Measurements from ENCODE around the gene NHS. TPM values are rescaled to one million over a fixed set of nuclear protein-coding genes. Genes with fewer than 3 reads are reported as not detected.

The NHS gene
- total RNA-seq, 1 donor from 2014 or later: 0.13 TPM

DNA sequence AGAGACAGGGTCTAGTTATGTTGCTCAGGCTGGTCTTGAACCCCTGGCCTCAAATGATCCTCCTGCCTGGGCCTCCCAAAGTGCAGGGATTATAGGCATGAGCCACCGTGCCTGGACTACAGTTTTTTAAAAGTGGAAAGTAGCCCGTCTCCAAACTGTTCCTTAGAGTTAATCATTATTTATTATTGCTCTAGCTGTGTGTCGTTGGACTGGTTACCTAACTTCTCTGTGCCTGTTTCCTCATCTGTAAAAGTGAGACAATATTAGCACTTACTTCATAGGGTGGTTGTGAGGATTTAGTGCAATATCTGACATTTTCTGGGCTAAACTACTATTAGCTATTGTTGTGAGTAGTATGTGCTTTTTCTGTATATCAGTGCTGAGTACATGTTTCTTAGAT lies 210.0 kb downstream of the NHS start:
- DNase-seq (ENCODE audit: low read depth in 2 of 2): no peak

DNA sequence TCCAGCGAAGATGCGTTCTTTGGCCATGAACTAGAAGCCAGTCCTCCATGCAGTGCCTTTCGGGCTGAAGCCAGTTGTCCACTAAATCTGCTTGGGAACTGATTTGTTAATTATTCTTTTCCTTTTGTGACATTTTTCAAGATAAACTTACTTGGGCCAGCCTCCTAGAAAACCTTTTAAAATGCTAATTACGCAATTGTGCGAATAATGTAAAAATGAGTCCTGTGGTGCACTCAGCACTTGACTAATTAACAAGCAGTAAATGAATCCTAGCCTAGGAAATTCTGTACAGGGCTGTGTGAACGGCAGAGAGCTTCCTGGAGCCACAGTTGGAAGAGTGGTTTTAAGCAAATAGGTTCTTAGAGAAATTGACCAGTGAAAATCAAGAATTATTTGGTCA lies 212.4 kb downstream of the NHS start:
- no peak for DNase-seq (ENCODE audit: low read depth in 2 of 2)

DNA sequence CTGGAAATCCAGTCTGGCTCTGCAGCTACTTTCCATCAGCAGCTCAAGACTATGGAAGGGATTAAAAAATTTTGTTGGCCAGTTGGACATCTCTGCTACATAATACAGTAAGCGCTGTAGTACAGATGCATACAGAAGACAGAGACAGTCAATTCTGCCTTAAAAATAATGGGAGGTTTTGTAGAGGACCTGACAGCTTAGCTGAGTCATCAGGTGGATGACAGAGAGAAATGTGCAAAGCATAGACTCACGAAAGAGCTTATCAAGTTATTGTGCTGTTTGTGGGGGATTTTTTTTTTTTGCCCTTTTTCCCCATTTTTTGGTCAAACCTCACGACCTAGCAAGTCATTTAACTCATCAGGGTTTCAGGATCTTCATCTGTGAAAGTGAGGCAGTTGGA lies 213.3 kb downstream of the NHS start:
- DNase-seq (ENCODE audit: low read depth in 2 of 2): no peak

DNA sequence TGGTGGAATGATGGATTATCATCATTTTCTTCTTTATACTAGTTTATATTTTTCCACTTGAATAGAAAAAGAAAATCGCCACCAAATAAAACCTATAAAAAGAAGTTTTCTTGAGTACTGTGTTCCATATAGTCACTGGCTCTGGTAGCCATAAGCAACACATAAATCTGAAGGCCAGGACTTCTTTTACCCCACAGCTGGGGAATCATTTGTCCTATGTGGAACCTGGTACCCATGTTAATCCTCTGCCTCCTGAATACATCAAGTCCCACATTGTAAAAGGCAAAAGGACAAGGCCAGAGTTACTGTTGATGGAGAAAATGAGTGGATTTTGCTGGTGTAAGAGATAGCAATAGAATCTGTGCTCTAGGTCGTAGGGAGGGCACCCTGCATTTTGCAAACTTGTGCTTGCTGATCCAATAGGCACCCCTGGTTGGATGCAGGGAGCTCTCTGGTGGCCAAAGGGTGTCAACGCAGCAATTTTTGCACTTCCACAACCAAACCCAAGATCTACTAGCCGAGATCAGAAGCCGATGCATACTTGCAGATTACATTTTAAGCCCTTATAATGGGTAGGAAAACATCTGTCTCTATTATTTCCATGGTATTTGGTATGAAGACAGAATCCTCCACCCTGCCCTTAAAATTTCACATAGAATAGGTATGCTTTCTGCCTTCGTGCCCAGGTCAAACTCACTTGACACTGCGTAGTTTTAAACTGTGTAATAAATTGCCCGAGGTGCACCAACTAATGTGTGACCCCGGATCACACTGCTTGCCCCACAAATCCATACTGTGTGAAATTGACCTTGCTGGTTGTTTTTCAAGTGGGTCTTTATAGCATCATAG lies 216.1 kb downstream of the NHS start:
- DNase-seq (ENCODE audit: low read depth in 2 of 2): peak; percentile 5 to 63

DNA sequence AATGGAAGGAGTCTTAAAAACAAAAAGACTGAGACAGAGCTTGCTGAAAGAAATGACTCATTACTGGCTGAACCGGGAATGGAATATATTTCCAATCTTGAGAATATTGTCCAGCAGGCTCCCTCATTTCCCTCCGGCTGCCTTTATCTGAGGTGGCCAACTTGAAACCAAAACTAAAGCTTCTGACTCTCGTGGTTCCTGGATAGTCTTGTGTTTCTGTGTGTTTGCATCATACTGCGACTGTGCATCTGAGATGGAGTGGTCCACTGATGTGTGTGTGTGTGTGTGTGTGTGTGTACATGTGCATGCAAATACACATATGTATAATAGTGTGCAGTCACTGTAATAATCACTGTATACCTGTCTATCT lies 216.7 kb downstream of the NHS start:
- peak in 1 of 2 donors; percentile 79 for DNase-seq (ENCODE audit: low read depth in 2 of 2)

DNA sequence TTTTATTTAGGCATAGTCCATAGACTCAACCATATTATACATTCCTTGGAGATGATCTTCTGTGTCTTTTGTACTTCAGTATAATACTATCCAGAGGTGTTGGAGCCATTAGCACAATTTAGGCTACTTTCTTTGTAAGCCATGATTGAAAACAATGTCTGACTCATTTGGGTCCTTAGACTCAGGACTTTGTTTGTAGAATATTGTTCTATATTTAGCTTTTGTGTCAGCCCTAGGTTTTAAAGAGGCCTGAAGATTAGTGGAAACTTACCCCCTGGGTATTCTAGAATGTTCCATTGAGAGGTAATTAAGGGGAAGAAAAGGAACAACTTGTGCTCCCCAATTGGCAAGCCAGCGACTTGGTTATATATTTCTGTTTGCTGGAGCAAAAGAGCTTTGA lies 217.1 kb downstream of the NHS start:
- peak in 1 of 2 donors; percentile 49 for DNase-seq (ENCODE audit: low read depth in 2 of 2)

DNA sequence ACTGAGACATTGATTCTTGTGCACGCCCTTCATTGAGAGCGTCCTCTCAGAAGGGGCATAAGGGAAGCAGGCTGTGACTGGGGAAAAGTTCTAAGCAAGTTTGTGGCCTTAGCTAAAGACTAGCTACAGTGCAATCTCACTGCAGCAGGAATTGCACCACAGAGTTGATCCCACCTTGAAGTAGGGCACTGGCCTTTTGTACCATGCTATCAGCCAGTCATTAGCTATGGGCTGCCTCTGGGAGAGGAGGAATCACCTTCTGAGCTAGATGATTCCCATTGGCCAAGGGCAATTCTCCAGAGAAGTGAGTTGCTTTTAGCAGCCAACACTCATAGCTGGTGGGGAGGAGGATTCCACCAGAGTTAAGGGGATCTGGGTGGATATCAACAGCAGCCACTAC lies 219.7 kb downstream of the NHS start:
- DNase-seq (ENCODE audit: low read depth in 2 of 2): no peak

DNA sequence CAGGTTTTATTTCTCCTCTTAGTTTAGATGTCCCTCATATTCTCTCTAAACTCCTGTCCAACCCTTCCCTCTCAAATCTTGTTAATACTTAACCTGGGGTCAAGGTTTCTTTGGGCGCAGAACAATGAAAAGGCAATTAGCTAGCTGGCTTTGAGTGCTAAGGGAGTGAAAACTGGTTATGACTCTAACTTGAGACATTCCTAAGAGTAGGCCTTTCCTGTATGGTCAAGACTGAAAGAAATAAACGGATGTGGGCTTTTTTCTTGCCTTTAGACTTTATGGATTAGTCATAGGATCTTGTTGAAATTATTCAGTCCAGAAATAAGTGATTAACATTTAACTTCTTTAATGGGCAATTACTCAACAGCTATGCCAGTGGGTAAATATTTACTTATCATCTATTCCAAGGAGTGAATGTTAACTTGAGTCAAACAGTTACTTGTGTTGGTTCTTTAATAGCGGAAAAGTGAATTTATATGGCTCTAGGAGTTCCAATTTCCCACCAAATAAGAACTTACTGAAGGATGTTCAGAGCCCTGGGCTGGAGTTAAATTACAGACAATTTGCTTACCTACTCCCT lies 220.5 kb downstream of the NHS start:
- DNase-seq (ENCODE audit: low read depth in 2 of 2): peak in 1 of 2 donors; percentile 70

DNA sequence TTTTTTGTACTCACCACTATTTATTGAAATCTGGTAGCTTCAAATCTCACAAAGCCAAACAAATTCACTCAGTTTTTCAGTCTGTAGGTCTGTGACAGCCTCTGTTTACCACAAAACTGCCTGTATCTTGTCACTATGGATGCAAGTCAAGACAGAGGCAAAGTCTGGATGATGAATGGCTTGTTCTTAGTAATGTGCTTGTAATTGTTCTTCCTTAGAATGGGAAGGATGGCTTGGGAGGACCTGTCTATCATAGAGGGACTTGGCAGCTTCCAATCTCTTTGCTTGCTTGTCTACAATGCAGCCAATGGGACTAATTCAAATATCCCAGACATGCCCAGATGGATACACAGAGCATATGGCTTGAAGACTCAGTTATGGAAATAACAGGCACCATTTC lies 221.1 kb downstream of the NHS start:
- DNase-seq (ENCODE audit: low read depth in 2 of 2): peak in 1 of 2 donors; percentile 26

DNA sequence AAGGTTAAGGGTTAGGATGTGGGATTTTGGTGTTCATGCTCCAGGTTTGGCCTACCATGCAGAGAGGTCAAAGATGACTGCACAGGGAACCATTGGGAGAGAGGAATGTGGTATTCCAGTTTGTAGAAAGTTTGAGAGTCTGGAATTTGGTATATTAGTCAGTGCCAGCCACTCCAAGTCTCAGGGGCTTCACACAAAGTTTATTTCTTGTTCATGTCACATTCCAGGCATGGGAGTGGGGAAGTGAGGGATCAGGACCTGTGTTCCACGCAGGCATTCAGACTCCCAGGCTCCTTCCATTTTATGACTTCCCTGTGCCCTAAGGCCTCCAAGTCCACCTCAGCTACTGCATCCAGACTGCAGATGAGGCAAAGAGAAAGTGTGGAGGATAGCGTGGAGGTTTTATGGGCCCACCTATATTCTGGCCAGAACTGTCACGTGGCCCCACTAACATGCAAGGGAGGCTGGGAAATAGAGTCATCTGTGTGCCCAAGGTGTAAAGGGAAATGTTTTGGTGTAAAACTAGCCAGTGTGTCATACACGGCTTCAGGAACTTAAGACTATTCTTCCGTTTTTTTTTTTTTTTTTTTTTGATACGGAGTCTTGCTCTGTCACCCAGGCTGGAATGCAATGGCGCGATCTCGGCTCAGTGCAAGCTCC lies 221.7 kb downstream of the NHS start:
- DNase-seq (ENCODE audit: low read depth in 2 of 2): peak in 1 of 2 donors; percentile 5

DNA sequence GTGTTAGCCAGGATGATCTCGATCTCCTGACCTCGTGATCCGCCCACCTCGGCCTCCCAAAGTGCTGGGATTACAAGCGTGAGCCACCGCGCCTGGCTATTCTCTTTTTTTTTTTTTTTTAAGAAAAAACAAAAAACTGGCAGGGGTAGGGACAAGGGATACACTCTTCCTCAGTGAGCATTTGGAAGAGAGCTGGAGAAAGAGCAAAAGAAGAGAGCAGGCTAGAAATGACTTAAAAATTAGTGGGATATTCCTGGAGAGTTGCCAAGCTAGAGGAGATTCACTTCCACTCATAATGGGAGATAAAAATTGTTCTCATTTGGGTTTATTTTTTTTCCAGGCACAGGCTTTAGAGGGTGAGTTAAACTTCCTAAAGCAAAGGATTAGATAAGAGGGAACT lies 222.3 kb downstream of the NHS start:
- no peak for DNase-seq (ENCODE audit: low read depth in 2 of 2)

DNA sequence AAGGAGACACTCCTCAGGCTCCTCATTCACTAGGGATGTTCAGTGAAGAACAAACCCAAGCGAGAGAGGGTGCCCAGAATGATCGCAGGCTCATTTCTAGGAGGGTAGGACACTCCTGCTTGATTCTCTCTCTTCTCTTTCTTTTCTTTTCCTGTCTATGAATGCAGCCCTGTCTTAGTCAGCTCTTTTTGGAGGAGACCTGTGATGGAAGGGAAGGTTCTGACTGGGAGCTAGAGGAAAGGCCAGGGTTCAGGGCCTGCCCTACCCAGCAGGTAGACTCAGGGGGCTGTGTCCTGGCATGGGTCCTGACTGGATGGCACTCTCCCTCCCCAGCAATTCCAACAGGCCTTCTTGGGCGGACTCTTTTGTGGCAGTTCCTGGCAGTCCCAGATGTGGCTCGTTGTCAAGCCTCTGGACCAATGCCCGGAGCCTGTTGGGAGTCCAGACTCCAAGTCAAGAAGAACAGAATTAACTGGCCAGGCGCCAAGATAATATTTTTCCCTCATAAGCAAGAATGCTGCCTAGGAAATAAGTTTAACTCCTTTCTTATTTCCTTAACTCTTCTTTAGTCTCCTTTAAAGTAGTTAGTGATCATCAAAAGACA lies 222.9 kb downstream of the NHS start:
- peak in 1 of 2 donors; percentile 59 for DNase-seq (ENCODE audit: low read depth in 2 of 2)

DNA sequence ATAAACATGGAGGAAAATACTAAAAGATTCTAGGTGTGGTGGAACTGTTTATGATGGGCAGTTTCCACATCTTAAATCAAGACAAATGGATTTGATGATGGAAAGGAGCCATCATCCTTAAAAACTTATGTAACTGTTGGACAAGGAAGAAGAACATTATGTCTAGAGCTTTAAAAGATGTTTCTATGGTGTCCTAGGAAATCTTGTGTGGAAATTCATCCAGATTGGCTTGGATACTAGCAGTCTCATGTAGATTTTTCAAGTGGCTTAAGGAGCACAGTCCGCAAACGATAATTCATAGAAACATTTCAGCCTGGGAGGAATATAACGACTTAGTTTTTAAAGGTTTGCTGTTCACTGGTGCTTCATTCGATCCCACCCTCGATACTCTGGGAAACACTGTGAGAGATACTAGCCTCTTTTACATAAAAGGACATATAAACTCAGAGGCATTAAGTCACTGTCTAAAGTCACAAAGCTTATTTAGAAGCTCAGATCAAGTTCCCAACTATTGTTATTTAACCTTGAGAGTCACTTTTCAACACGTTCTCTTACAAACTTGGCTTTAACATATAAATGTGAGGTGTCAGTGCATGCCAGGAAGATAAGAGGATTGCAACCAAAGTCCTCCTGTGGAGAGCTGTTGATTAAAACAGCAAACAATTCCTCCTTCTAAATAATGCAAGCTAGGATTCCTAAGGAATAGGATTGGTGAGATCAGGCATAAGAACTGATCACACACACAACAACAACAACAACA lies 226.6 kb downstream of the NHS start:
- DNase-seq (ENCODE audit: low read depth in 2 of 2): no peak

DNA sequence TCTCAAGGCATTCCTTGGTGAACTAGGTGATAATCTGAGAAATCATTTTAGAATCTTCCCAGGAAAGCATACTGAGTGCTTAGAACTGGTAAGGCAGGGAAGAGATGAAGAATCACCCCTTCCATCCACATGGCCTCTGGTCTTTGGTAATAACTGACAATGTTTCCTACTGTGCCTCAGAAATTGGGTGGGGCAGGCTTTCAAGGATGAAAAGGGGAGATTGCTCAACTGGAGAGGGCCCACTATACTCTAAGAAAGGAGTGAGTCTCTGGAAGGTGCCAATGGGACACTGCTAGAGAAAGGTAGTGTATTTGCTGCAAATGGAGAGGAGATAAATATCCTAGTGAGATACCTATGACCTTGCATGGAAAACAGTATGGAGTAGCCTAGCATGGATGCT lies 227.2 kb downstream of the NHS start:
- no peak for DNase-seq (ENCODE audit: low read depth in 2 of 2)

DNA sequence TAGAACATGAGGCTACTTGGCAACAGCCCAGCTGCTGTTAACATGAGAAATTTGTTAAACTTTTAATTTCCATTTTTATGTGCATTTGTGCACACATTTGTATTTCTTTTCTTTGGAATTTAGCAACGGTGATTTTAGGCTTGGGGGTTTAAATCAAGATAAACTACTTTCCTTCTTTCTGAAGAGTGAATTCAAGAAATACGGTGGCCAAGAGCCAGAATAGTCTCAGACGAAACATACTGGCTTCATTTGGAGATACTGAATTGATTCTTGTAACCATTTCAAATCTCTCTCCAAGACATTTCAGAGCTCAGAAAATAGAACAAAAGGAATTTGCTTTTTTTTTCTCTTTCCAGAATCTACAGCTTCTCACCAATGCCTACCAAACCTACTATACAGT lies 228.2 kb downstream of the NHS start:
- no peak for DNase-seq (ENCODE audit: low read depth in 2 of 2)

DNA sequence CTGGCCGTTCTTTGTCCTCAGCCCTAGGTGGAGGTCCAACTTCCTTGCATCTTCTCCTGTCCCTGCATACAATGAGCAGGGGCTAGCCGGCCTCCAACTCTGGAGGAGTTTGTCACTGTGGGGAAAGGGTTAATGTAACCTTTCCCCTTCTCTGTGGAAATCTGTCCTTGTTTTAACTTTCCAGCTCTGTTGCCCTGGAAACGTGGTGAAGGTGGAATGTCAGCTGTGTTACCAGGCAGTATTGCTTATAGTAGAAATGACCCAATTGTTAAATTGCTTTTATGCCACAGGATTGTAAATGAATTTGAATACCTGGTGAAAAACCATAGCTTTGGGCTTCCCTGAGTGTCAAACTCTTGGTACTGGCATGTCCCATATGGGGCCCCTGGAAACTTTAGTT lies 230.7 kb downstream of the NHS start:
- no peak for DNase-seq (ENCODE audit: low read depth in 2 of 2)

DNA sequence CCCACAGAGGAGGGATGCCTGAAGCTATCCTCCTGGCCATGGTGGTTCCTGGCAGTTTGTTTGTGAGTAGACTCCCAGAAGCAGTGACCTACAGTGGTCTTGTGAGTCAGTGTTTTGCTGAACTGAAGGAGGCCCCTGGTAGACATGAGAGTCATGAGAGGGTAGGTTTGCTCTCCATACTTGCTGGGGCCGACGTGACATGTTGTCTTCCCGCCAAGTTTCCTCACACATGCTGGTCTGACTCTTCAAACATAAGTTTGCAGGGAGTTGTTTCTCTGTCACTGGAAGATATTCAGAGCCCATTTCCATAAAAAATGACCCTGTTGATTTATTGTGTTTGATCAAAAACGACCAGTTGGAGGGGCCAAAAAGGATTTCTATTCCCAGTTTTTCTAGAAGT lies 231.2 kb downstream of the NHS start:
- DNase-seq (ENCODE audit: low read depth in 2 of 2): no peak

DNA sequence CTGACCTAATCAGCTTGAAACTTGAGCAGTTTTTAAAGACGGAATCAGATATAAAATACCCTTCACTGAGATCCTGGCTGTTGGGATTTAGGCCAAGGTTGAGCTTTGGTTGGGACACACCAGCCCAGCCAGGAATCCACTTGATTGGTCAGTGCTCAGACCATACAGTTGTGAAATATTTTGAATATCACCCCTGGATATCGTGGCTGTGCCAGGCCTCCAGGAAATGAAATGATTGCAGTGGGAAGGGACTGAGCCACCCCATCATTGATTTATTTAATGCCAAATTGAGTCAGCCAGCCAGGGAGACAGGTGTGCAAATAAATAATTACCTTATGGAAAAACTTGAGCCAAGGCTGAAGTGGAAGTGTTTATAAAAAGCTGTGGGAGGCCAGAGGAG lies 233.9 kb downstream of the NHS start:
- no peak for DNase-seq (ENCODE audit: low read depth in 2 of 2)

DNA sequence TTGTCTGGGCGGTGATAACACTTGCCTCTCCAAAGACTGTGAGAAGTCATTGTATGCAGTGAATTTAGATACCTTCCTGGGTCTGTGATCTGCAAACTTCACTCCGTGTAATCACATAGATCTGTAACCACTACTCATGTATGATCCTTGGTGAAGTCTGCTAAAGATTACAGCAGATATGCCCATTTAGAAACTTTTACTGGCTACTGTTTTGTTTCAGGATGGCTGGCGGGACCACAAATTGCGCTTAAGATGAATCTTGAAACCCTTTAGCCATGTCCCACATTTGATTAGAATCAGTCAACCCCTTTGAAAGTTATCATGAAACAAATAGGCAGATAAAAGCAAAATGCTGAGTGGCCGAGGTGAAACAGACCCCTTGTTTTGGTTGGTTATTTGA lies 235.8 kb downstream of the NHS start:
- DNase-seq (ENCODE audit: low read depth in 2 of 2): no peak

DNA sequence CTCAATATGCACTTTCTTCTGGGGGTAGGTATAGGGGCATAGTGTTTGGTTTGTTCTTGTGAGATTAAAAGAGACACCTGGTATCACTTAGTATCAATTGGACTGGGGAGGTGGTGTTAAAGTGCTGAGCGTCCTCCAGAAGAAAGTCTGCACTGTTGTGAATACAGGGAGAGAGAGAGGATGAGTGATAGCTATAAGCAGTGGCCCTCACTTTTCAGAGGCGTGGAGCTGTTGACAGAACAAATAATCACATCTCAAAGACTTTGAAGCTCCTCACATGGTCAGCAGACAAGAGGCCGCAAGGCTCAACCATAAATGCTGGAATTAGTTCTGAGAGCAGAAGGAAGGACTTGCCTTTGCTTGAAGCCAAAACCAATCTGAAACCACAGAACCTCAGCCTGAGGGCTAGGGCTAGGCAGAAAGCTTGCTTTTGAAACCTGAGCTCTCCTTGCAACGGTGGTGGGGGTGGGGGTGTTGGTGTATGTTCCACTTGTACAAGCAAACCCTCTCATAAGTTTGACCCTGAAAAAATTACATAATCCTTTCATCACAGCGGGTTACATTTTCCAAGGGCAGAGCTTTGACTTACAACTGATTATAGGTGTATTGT lies 239.1 kb downstream of the NHS start:
- no peak for DNase-seq (ENCODE audit: low read depth in 2 of 2)

DNA sequence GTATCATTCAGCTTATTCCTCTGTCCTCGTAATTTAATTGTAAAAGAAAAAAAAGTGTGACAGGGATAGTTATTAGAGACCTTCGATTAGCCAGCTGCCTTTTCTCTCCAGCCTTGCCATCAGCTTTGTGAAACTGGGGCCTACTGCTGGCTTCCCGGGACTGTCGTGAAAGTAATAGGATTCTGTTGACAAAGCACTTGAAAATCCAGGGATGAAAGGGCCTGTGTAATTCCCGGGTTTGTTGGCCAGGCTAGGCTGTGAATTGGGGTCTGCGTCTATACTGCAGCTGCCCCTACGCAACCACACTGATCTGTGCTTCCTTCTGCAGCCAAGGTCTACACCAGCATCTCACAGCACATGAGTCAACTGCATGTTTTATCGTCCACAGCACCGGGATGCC lies 241.9 kb downstream of the NHS start:
- DNase-seq (ENCODE audit: low read depth in 2 of 2): no peak
